H1 (cell line): ENCODE results near the gene SPPL3. TPM values are rescaled to one million over a fixed set of nuclear protein-coding genes. Genes with fewer than 3 reads are reported as not detected.

Source experiments
- BACH1 ChIP-seq: IDR thresholded peaks from 2 replicates; pipeline ENCODE4 v1.6.1; 2012; ENCODE audit warnings: low read length, improper control_type of control experiment
- CBX8 ChIP-seq: fragments of 300-800, 300-1000 bp; sonication (generic); IDR thresholded peaks from 2 replicates; pipeline ENCODE4 v1.7.1; 2016; ENCODE audit warnings: low read depth, low read length, borderline replicate concordance
- CREB1 ChIP-seq: IDR thresholded peaks from 2 replicates; pipeline ENCODE4 v1.6.1; 2012; ENCODE audit warnings: inconsistent platforms
- FOSL1 ChIP-seq: IDR thresholded peaks from 2 replicates; pipeline ENCODE4 v1.6.1; 2011; ENCODE audit warnings: mild to moderate bottlenecking, low read depth, low read length, moderate library complexity; ENCODE audit not compliant: insufficient read depth
- KDM1A ChIP-seq: fragments of 200-600, 300-600 bp; sonication (generic); IDR thresholded peaks from 2 replicates; pipeline ENCODE4 v1.7.1; 2016; ENCODE audit warnings: mild to moderate bottlenecking, low read length, borderline replicate concordance
- RFX5 ChIP-seq: IDR thresholded peaks from 2 replicates; pipeline ENCODE4 v1.6.1; 2011; ENCODE audit warnings: low read depth, low read length, improper control_type of control experiment, borderline replicate concordance
- SAP30 ChIP-seq: fragments of 300-600 bp; sonication (generic); IDR thresholded peaks from 2 replicates; pipeline ENCODE4 v1.7.1; 2012; ENCODE audit warnings: low read length, moderate library complexity, mild to moderate bottlenecking, inconsistent platforms; ENCODE audit not compliant: insufficient read depth, insufficient replicate concordance
- SP1 ChIP-seq: IDR thresholded peaks from 2 replicates; pipeline ENCODE4 v1.6.1; 2011; ENCODE audit warnings: low read depth, low read length
- SP4 ChIP-seq: IDR thresholded peaks from 2 replicates; pipeline ENCODE4 v1.6.1; 2012; ENCODE audit warnings: low read length, inconsistent platforms
- TAF1 ChIP-seq: IDR thresholded peaks from 2 replicates; pipeline ENCODE4 v1.6.1; 2011; ENCODE audit warnings: mild to moderate bottlenecking, low read depth, low read length
- polyA plus RNA-seq, 7 experiments: library from polyadenylated mRNA; depleted of rRNA in 3 of 7; stranded (reverse) in 5 of 7; unstranded in 2 of 7; fragments of >200 nt in 5 of 7; fragments of 200-250 nt in 2 of 7; gene quantifications; 1 replicate in 5 of 7; 2 replicates in 1 of 7; 4 replicates in 1 of 7; pipeline versions ENCODE4 v1.2.1 to v1.2.3, GENCODE V29; 2011 to 2013; ENCODE audit warnings: missing spikeins in 2 of 7, mixed read lengths in 2 of 7
- total RNA-seq: library from RNA; stranded (reverse); fragmentation: NEBNext Ultra II Directional; extraction: Animal tissue kit (Norgen Biotek cat#: 25700); gene quantifications from 2 replicates; pipeline ENCODE4 v1.2.1, GENCODE V29; 2021
- TF ChIP-seq, protein P1 (sequence below): IDR thresholded peaks from 2 replicates; pipeline ENCODE4 v1.6.1; 2012; ENCODE audit warnings: inconsistent platforms

Gene SPPL3
- total and polyA plus RNA-seq, 2 of the 8 experiments (the other 6 are each of a cell fraction or from before 2014, with no cell fraction given): 27.3 to 48.4 TPM

DNA sequence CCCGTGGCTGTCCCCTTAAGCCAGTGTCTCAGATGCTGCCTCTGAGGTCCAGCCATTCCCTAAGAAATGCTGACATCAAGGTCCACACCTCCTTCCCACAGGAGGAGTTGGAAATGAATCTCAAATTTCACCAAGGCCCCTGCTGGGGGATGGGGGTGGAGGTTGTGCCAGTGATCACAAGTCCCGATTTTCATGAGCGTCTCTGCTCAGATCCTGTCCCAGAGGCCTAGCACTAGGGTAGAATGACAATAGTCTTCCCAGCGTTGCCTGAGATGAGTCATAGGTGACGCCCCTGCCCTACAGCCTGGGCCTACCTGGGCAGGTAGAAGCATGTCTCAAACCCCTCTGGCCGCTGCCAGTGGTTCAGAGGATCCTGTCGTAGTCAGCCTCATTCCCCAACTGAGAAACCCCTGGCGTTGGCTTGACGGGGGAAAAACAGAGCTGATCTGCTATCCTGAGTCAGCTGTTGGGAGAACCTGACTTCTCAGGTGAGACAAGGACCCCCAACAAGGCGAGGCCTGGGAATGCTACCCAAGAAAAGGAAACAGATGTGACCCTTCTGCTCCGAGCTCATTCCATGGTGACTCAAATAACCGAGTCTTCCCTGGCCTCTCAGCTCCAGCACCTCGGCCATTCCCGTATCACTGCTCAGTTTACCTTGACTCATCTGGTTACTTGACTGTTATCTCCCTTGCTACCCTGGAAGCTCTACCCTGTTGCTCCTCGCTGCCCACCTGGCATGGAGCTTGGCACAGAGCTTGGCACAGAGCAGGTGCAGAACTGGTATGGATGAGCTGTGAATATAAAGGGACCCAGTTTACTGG, 21.8 kb upstream of the SPPL3 start (continued):
- TF ChIP-seq CREB1: peak; percentile 44; the same call in 1 of the 2 replicates
- no peak for TF ChIP-seq CBX8
- peak; percentile 15; the same call in 1 of the 2 replicates for TF ChIP-seq TAF1
- TF ChIP-seq RFX5: no peak
- TF ChIP-seq SP4: no peak
- TF ChIP-seq SP1: 0 out of 2 replicates have a peak, but pooled peaks have one; percentile 16
- no peak for TF ChIP-seq KDM1A
- TF ChIP-seq, protein P1, sequence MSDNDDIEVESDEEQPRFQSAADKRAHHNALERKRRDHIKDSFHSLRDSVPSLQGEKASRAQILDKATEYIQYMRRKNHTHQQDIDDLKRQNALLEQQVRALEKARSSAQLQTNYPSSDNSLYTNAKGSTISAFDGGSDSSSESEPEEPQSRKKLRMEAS: 0 out of 2 replicates have a peak, but pooled peaks have one; percentile 22
- no peak for TF ChIP-seq BACH1
- no peak for TF ChIP-seq FOSL1
- no peak for TF ChIP-seq SAP30
